GM21528 (cell line): ENCODE measurements around the gene HOXD10.
A peak's percentile ranks its signal among the peaks of the same experiment; 100 is the strongest.

ENCODE experiments used
- ATAC-seq: cut with Tn5 transposase; IDR thresholded peaks from one replicate; pipeline ENCODE4 v1.9.1; 2021; ENCODE audit warnings: mild to moderate bottlenecking, moderate library complexity; ENCODE audit not compliant: unreplicated experiment, low FRiP score

HOXD10 gene

GRCh38 chr2:176132205-176133171 is 15.9 kb downstream of the HOXD10 start:
- no peak for ATAC-seq

- no peak for ATAC-seq
These were observed 16.8 kb downstream of the HOXD10 start for GRCh38 chr2:176133389-176133788.

DNA sequence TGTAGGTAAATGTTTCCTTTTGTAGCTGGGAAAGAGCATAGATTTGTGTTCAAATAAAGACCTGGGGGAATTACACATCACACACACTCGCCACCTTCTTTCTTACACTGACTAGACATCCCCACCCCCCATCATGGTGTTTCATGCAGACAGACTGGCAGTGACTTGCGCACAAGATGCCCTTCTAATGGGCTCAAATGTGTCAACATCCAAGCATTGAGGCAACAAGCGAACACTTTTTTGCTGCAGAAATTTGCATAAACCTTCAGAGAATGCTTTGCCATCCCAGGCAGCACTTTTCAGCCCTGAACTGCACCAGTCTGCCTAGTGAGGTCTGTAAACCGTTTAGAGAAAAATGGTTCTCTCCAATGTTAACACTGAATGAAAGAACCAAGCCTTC is 17.5 kb downstream of the HOXD10 start:
- no peak for ATAC-seq

GRCh38 chr2:176135035-176135440 is 18.5 kb downstream of the HOXD10 start:
- no peak for ATAC-seq

- no peak for ATAC-seq
These were observed 20.0 kb downstream of the HOXD10 start for GRCh38 chr2:176136374-176137251.

GRCh38 chr2:176137252-176137580 is 20.6 kb downstream of the HOXD10 start:
- ATAC-seq = no peak

DNA sequence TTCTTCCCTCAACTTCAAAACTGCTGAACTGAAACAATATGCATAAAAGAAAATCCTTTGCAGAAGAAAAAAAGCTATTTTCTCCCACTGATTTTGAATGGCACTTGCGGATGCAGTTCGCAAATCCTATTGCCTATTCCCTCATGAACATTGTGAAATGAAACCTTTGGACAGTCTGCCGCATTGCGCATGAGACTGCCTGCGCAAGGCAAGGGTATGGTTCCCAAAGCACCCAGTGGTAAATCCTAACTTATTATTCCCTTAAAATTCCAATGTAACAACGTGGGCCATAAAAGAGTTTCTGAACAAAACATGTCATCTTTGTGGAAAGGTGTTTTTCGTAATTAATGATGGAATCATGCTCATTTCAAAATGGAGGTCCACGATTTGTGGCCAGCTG is 21.3 kb downstream of the HOXD10 start:
- ATAC-seq = no peak

- ATAC-seq = no peak
These were observed 21.9 kb downstream of the HOXD10 start for GRCh38 chr2:176138526-176138922.

DNA sequence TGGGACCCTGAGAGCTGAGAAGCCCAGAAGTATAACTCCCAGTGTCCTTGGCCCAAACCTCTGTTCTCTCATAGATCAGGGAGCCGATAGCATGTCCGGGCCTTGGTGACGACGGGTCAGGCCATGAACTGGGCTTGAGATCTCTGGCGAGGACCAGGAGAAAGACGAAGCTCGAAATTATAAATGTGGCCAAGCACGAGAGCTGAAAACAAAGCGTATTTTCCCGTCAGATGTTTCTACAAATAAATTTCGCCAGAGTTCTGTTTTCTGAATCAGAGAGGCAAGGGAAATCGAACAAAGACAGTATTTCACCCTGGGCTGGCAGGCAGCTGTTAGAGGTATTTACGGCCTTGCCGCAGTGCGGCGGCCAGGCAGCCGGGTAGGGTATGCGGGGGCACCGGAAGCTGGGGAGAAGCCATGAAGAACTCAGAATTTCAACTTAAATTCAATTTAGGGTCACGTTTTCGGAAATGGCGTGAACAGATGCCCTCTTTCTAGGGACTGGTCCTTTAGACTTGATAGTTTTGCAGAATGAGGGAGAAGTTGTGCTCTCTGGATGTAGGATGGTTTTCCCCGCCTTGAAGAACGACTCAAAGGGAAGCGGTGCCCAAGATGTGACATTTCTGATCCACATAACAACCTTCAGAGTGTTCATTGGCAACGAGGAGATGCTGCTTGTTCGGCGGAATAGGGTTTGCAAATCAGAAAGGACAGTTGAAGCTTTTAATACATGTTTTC is 22.5 kb downstream of the HOXD10 start:
- no peak for ATAC-seq

DNA sequence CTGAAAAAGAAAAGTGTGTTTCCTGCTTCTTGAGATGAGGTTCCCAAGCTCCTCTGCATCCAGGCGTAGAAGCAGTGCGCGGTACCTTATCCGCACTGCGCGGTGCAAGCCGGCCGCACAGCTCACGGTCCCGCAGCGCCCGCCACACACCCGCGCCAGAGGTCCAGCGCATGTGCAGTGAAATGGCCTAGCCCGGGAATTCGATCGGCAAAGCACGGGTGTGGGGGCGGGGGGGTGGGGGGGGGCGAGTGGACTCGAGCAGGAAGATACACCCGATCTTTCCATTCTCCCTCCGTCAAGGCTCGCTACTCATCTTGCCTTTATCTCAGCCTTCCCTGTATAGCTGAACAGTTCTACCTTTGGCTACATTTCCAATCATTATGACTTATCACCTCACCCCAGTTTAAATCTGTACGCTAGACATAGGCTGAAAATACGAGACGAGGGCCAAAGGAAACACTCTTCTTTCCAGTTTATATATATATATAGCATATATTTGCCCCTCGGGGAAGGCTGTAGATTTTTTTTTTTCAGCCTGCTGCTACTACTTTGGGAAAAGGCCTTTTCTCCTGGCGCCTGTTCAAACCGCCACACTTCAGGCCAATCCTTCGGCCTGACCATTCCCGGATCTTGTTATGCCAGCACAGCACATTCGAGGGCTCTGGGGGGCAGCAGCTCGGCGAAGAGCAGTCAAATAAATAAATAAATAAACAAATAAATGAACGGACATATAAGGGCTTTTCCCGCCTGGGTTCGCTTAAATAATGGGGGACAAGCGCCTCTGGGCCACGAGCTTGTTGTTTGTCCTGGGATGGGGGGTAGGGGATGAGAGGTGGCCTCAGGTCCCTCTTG is 23.3 kb downstream of the HOXD10 start:
- no peak for ATAC-seq

GRCh38 chr2:176140513-176141317 is 24.1 kb downstream of the HOXD10 start:
- ATAC-seq = peak; percentile 95

DNA sequence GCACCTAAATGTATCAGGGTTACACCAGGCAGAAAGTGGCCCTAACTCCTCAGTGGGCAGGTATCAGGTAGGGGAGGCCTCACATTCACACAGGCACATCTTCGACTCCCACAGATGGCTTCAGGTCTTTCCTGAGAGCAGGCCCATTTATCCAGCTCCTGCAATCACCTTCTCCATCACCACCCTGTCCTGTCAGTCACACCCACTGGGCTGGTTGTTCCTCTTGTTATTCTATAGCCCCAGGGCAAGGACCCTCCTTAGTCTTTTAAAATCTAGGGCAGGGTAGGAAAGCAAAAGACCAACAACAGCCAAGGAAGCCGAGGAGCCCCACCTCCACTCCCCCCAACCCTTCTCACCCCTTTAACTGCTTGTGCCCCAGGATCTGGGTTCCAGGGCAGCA is 25.7 kb downstream of the HOXD10 start:
- ATAC-seq = no peak

DNA sequence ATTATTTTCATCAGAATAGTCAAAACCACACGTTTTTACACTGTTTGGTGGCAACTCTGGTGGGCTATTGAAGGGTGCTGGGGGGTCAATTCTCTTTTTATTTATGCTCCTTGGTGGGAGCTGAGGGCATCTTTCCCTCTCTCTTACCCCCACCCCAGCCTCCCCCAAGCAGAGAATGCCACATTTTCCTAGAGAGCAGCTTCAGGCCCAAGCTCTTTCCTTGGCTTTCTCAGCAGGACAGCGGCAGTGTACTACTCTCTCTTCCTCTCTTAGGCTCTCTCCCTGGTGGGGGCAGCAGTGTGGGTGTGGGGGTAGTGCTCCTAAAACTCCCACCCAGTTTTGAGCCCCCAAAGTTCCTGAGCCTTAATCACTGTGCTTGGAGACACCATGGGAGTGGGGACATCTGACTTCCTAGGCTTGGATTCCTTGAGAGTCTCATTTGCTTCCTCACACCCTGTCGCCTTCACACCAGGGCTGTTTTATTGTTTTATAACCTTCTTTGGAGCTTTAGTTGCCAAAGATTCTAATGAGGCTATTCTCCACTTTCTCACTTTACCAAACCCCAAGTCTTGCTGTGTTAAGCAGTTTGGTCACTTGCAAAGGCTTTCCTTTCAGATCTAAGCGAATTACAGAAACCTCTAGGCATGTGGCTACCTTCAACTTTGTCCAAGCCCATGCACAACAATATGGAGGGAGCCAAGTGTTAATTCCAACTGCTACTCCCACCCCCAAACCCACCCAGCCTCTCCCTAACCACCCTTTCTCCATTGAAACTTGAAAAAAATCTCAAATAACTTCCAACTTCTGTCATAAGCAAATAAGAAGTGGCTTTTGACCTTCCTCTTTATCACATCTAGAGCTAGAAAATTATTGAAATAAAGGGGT is 28.7 kb downstream of the HOXD10 start:
- ATAC-seq = no peak

- no peak for ATAC-seq
These were observed 29.5 kb downstream of the HOXD10 start for GRCh38 chr2:176146101-176146500.

- ATAC-seq = no peak
These were observed 30.1 kb downstream of the HOXD10 start for GRCh38 chr2:176146645-176147044.

DNA sequence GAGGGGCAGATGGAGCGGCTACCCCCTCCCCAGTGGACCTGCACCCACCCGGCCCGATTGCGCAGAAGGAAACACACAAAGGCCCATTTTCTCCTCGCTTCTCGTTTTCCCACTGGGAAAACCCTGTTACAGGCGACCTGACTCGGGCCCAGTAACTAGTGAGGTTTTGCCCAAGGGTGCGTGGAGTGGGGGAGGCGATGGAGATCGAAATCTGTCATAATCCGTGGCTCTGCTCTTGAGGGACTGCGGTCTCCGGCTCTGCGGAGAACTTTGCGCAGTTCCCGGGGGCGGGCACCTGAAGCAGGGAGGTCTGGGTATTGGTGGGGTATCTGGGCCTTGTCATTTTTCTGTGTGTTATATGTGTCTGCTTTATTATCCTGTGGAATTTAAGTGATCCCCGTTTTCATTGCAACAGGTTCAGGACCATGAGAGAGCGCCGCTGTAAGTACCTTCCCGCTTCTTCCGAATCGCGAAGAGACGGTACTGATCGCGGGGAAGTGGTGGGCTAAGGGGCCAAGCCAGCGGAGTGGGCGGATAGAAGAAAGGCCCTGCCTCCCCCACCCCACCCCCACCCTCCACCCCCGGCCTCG is 30.7 kb downstream of the HOXD10 start:
- no peak for ATAC-seq

- no peak for ATAC-seq
These were observed 31.4 kb downstream of the HOXD10 start for GRCh38 chr2:176147800-176148496.
